GOT3 (cell line): ENCODE data around the gene MUSTN1.

Experiments
- DNase-seq: peaks from one replicate; lab custom pipeline; 2025; ENCODE audit warnings: mixed read lengths; lab: John Stamatoyannopoulos, UW

MUSTN1 gene

DNA sequence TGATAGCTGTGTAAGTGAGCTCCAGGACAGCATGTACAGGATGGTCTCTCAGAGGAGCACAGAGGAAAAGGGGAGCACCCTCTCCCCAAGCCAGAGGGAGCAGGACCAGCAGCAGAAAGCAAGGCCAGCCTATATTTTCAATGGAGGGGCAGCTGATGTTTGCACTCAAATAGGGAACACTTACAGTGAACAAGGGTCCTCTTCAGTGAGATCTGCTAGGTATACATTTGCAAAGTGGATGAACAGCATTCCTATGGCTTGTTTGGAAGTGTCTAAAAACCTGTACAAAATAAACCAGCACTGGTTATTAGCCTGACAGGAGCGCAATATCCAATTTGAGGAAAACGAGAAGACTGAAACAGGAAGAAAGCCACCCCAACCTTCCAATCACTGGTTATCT, 17.6 kb upstream of the MUSTN1 start:
- DNase-seq = no peak

DNA sequence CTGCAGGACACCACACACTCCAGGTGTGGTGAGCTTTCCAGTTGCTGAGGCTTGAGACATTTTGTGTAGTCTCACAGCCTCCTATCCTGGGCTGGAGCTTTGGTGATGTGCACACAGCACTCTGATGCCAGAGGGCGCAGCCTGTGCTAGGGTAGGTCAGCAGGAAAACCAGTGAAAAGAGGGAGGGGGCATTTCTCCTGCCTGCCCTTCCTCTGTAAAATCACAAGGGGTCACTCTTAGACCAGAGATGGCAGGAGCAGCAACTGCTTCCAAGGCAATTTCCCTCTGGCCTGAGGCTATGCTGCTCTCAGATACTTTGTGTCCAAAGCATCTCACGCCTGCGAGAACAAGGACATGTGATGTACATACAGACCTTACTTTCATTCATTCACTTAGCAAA, 16.5 kb upstream of the MUSTN1 start:
- DNase-seq = no peak

DNA sequence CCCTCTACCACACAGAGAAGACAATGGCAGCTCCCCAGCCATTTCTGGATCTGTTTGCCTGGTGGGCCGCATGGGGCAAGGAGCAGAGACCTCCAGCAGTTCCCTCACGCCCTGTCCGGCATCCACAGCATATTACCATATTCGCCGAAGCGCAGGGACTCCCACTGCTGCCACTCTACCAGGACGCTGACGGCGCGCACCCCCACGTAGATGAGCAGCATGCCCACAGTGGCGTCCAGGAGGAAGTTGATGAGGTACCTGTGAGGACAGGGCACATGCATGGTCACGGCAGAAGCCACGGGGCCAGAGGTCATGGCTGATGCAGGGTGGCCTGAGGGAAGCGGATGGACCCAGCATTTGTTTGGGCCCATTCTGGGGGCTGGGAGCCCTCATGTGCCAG, 14.8 kb upstream of the MUSTN1 start:
- no peak for DNase-seq

DNA sequence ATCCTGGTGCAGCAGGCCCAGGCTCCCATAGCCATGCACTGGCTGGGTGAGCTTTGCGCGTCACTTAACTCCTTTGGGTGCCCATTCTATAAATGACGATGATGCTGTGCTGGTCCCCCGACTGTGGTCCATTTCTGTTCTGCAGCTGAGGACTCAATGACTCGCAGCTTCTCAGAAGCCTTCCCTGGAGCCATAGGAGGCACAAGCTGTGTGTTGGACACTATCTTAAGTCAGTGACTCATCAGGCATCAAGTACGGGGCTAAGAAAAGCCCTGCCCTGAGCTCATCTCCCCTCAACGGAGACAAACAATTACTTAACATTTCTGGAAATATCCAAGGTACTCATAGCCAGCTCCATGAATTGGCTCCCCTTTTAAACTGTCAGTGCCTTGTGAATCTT, 13.8 kb upstream of the MUSTN1 start:
- no peak for DNase-seq

DNA sequence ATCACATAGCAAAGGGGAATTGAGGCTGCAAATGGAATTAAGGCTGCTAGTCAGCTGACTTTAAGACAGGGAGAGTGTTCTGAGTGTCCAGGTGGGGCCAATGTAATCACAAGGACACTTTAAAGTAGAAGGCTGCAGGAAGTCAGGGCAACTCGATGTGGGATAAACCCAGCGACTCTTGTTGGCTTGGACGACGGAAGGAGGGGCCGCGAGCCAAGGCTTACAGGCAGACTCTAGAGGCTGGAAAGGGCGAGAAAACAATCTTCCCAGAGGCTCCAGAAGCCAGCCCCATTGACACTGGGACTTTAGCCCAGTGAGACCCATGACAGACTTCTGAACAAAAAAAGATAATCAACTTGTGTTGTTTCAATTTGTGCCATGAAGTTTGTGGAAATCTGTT, 12.9 kb upstream of the MUSTN1 start:
- no peak for DNase-seq

DNA sequence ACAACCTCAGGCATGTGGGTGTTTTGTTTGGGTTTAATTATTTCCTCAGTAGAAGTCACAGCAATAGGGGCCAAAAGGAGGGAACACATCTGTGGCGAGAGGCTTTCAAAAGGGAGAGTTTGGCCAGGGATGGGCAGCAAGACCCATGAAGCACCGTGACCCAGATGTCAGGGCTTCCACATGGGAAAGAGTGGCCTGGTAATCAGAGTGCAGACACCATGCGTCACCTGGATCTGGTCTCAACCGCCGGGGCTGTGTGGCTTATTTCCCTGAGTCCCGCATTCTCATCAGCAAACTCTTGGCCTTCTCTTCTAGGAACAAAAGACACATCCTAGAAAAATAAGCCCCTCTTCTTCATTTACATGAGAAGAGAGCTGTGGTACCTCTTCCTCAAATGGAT, 12.4 kb upstream of the MUSTN1 start:
- DNase-seq = no peak

DNA sequence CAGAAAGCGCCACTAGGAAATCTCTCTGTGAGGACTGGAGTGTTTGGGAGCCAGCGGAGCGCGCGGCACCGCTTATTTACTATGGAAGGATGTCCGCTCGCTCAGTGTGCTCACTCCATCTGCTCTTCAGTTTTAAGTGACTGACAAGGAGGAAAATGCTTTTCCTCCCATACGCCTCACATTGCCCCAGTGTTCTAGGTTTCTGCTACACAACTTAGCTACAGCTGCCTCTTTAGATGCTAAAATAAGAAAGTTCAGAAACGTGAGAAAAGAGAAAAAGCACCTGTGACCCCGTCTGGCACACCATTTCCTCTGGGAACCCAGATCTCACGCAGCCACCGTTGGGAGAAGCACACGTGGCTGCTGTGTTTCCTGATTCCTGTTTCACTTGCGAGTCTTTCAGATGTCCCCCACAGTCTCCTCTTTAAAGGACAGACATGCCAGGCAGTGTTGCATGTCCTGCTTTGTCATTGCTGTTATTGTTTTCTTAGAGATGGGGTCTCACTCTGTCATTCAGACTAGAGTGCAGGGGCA, 11.7 kb upstream of the MUSTN1 start:
- no peak for DNase-seq

DNA sequence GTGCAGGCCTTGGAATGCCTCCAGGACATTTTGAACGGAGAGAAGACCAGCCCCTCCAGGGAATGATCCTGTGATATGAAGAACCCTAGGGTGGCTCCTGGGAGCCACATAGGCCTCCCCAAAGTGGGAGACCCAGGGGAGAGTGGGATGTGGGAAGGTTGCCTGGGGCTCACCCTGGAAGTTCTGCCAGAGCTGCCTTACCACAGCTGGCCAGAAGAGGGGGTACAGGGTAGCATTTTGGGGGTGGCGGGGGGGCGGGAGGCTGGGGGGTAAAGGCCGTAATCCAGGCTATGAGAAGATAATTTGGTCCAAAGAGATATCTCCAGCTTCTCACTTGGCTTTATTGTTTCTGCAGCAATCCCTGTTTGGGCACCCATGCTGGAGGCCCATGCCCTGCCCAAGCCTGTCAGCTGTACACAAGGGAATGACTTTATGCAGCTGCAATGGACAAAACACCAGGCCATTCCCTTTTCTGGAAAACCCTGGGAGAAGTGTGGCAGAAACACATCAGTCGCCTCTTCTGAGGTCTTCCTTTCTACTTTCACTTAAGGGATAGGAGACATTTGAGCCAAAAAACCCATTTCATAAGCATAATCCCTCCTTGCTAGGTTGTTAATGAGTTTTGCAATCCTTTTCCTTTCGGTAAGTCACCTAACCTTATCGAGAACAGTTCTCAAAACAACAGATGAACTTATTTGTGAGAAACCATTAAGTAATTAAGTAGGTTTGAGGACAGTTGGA, 11.0 kb upstream of the MUSTN1 start:
- no peak for DNase-seq

DNA sequence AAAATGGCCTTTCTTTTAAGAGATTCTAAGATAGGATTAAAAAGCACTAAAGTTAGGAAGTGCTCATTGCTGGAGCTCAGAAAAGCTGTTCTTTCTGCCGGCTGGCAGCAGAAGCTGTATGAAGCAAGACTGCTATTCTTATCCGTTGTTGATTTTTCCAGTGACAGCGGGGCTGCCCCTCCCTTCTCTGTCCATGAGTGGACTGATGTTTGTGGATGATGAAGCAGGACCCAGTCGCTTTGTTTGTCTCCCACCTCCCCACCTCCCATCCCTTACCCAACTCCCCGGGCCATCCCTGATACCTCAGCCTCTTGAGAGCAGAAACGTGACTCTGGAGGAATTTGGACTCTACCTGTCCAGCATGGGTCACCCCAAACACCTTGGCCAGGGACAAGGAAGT, 10.3 kb upstream of the MUSTN1 start:
- DNase-seq = no peak

DNA sequence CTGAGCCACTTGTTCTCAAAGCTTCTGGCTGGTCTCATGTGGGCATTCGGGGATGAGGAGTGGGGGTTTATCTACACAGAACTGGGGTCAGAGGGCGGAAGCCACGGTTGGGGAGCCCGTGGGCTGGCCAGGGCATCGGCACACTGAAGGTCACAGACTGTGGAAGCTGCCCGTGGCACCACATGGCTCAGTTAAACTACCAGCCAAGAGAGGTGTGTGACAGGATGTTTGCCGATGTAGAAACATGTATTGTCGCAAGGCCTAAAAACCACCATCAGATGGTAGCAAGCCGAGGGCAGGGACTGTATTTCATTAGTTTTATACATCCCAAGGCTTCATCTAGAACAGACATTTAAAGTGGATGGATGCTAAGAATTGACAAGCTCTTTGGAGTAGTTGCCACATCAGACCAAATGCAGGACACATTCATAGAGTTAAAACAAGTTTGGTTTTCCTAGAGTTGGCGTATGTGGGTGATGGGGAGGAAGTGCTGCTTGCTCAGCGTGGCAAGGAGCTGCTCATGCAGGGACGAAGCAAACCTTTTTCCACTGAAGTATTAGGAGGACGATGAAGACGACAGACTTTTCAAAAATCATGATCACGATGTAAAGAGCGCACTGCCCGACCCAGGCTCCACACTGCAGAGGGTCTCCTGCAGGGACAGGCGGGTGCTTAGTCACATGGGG, 9.6 kb upstream of the MUSTN1 start:
- no peak for DNase-seq

DNA sequence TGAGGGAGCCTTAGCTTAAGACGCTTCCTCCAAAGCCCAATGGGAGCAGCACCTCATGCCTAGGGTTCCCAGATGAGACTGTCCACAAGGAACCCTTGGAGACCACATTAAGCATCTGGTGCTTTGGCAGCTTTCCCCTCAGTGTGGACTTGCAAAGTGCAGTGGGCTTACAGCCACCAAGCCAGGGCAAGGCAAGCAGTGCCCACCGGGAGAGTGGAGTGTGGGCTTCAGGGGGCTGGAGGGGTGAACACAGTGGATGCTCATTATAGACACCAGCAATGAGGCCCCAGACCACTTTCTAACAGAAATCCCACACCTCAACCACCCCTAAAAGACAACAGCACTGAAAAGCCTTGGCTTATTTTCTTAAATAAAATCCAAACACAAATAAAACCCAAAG, 9.1 kb upstream of the MUSTN1 start:
- no peak for DNase-seq

DNA sequence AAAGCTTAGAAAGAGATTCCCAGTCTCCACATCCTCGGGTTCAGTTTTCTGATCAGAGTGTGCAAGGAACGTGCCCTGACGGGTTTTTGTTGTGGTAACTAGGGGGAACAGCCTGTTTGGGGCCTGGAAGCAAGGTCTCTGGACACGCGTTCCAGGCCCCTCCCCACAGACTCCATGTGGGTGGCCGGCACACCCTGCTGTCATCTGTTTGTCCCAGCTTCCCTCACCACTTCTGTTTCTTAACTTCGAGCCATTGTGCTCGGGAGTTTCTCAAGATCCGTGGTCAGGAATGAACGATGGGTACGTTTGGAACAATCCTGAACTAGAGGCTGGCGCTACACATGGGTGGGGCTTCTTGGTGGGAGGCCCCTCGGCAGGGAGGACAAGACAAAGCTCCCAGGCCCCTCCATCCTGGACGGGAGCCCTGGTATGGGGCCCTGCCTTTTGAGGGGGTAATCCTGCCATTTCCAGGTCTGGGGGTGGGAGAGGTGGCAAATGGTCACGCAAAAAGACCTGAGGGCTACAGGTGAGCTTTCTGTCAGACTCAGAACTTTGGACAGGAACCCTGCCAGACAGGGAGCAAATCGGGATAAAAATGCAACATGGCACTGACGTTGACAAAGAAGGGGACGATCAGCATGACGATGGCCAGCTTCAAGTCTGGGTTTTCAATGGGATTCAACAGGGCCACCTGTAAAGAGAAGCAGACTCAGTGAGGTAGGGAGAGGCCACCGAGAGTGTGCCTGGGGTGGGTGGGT, 8.5 kb upstream of the MUSTN1 start:
- no peak for DNase-seq

DNA sequence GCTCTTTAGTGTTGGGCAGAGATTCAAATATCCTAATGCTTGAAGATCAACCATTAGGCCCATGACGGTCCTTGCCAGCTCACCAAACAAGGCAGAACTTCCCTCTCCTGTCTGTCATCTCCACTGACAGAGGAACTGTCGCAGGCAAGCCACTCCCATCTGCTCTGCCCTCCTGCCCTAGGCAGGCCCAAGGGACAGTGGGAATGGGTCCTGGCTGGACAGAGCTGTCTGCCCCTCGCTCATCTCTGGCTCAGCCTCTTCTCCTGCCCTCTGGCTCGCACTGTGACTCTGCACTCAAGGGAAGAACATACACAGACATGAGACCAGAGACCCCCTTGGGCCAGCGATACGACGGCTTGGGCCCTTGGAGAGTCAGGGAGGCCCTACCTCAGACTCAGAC, 7.6 kb upstream of the MUSTN1 start:
- DNase-seq = no peak

DNA sequence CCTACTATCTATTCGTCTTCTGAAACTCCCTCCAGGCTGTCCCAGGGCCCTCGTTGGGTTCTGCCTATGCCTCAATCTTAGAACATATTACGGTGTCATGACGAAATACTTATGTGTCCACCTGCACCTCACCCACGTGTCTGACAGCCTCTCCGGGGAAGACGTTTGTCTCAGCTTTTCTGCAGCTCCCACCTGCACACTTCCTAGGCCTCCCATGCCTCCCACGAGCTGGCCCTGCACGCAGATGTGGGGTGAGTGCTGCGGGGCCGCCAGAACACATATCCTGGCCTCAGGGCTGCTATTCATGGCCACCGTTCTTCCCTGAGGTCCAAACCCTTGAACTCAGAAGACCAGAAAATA, 7.1 kb upstream of the MUSTN1 start:
- DNase-seq = no peak

DNA sequence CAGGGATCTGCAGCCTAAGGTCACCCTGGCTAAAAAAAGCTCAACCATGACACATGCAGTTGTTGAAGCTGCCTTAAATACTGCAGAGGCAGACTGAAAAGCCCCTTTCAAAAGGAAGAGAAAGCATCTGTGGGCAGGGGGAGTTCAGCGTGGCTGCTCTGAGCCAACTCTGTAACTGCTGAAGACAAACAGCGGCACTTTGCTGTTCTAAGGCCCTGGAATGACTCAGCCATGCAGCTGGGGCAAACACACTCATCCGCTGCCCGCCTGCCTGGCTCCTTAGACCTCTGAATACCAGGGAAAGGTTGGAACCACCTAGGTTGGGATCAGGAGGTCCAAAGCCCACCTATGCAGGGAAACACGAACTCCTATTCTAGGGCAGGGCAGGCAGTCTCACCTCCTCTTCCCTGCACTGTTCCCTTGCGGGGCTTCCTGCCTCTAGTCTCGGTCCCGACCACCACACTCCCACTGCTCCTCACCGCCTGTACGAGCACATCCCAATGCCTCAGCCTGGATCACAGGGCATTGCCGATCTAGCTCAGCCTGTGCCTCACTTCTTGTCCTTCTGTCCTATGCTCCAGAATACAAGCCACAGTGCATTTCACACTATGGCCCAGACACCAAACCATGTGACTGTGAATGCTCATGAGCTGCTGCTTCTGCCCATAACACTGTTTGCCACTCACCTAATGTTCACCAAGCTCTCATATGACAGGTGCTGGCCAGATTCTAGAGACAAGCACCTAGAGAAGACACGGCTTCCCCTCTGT, 6.6 kb upstream of the MUSTN1 start:
- DNase-seq = no peak

DNA sequence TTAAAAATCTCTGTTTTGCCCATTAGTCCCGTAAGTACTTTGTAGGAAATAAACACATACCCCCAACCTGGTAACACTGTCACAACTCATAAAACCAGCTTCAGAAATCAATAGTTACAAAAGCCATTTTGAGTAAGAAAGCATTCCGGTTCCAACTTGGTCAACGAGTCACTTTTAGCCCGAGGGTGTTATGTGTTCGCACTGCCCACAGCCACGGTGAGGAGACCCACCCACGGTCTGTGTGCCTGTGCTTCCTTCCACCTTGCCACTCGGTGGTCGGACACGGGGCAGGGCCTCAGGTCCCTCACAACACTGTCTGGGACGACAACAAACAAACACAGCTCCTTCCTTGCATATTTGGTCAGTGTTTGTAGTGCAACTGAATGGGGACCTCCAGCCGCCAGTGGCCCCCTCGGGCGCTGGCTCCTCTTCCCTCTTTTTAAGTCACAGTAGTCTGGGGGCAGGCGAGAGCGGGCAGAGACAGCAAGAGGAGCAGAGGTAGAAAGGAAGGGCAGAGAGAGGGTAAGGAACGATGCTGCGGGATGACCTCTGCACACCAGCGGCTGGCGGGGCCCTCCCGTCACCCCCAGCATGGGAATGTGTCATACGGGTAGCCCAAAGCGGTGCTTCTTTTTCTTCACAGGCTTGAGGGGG, 5.2 kb upstream of the MUSTN1 start:
- no peak for DNase-seq

DNA sequence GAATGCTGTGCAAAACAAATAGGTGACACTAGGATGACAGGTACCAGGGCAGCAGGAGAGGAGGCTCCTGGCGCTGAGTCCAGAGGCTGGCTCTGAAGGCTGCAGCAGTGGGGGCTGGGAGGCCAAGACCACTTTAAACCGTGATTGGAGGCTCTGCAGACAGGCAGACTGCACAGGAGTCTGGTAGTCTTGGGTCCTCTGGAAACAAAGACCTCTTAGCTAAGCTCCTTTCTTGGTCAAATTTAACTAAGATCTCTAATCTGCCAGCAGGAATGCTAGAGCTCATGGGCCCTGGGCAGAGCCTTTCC, 4.4 kb upstream of the MUSTN1 start:
- no peak for DNase-seq

DNA sequence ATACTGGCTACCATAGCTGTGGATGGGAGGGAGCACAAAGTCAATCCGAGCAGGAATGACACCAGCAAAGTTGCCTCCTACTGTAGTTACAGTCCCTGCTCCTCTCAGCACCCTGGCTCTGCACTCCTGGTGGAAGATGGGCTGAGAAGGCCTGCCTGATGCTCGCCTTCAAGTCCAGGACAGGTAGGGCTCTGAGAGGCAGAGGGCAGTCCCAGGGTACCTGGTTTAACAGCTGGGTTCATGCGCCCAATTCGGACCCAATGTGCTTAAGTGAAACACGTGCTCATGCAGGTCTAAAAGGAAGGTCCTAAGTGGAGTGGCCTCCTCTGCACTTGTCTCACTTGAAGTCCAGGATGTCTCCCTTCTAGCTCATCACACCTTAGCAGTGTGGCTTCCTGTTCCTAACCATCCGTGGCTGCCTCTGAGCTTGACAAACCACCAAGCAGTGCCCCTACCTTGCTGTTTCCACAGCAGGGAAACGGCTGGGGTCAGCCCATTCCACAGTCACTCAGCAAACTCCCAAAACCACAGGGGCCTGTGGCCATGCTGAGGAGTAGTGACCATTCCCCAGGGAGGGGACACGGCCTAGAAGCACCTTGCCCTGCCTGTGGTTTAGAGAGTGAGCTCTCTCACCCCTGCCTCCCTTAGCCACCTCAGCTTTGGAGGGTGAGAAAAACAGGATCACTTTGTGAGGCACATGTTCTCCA, 3.9 kb upstream of the MUSTN1 start:
- no peak for DNase-seq

DNA sequence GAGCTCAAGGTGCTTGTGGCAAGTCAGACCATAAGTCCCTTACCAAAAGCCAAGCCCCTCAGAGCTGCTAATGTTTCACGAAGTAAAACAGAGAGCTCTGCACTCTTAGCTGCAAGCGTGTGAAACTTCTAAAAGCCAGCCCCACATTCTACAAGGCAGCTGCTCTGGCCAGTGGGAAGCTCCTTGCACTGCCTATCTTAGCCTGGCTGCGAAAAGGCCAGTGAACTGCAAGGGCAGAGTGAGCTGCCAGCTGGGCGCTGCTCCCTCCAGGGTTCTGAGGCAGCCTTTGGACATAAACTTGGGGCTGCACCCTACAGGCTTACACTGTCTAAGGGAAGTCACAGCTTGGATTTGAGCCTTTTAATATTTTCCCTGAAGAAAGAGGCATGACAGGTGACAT, 2.2 kb upstream of the MUSTN1 start:
- DNase-seq = no peak

DNA sequence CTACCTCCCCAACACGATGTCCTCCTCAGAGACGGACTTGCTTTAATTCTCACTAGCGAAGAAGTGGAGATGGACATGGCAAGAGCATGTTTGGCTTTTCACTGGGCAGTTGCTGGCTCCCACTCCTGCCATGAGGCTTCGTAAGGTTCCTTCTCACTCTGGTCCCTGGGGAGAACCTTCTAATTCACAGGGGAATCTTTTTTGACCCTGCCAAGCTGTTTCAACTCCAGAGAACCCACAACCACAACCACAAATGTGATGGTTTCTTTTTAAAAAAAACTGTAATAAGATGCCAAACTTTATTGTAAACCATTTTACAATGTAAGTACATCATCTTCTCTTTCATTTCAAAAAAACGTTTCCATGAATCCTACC, 1.6 kb upstream of the MUSTN1 start:
- DNase-seq = no peak

DNA sequence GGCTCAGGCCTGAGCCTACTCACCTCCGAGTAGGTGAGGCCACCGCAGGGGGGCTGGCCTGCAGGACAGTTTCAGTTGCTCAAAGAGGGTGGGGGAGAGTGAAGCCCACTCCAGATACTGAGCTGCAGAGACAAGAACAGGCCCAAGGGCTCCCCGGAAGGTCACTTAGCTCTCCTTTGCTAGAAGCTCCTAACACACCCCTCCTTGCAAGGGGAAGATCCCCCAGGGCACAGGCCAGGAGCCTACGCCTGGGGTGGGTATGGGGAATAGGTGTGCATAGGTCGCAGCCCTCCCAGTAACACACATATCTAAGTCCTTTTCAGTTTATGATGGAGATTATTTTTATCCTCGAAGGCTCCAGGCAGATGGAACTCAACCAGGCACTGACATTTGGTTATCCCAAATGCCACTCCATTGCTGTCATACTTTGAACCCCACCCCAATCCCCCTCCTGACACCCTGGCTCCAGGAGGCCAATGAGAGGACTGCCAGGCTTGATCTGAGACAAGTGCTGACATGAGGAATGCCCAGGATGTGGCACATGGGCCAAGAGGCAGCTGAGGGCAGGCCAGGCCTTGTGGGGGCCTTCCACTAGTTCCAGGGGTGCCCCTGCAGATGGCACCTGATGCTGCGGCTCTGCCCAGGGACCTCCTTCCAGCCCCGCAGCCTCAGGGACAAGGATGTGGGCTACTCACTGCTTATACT, 1.1 kb upstream of the MUSTN1 start:
- DNase-seq = no peak
